ENCODE measurements around the gene PLPP4.

Gene PLPP4

GRCh38 chr10:120507175-120507574 is 50.1 kb downstream of the PLPP4 start:
- no peak for DNase-seq (ENCODE audit: low spot score)
- TF ChIP-seq CTCF (IDR thresholded peaks at IDR 0.05; ENCODE audit: extremely low read depth, insufficient read depth, missing control alignments) = no peak
- in situ Hi-C loops (cut with MboI; ENCODE audit: low pct_unique_long_range_greater_than_20kb, low sequenced_read_pairs, unreplicated experiment) = no loop called here

GRCh38 chr10:120507651-120508050 is 50.6 kb downstream of the PLPP4 start:
- TF ChIP-seq CTCF (IDR thresholded peaks at IDR 0.05; ENCODE audit: extremely low read depth, insufficient read depth, missing control alignments) = no peak
- no peak for DNase-seq (ENCODE audit: low spot score)
- in situ Hi-C loops (cut with MboI; ENCODE audit: low pct_unique_long_range_greater_than_20kb, low sequenced_read_pairs, unreplicated experiment) = no loop called here

GRCh38 chr10:120508393-120508792 is 51.4 kb downstream of the PLPP4 start:
- DNase-seq (ENCODE audit: low spot score) = no peak
- TF ChIP-seq CTCF (IDR thresholded peaks at IDR 0.05; ENCODE audit: extremely low read depth, insufficient read depth, missing control alignments) = no peak
- in situ Hi-C loops (cut with MboI; ENCODE audit: low pct_unique_long_range_greater_than_20kb, low sequenced_read_pairs, unreplicated experiment) = no loop called here

- TF ChIP-seq CTCF (IDR thresholded peaks at IDR 0.05; ENCODE audit: extremely low read depth, insufficient read depth, missing control alignments) = no peak
- DNase-seq (ENCODE audit: low spot score) = no peak
- in situ Hi-C loops (cut with MboI; ENCODE audit: low pct_unique_long_range_greater_than_20kb, low sequenced_read_pairs, unreplicated experiment) = no loop called here
Measured at GRCh38 chr10:120508966-120509365, 51.9 kb downstream of the PLPP4 start.

- TF ChIP-seq CTCF (IDR thresholded peaks at IDR 0.05; ENCODE audit: extremely low read depth, insufficient read depth, missing control alignments) = no peak
- in situ Hi-C loops (cut with MboI; ENCODE audit: low pct_unique_long_range_greater_than_20kb, low sequenced_read_pairs, unreplicated experiment) = no loop called here
- no peak for DNase-seq (ENCODE audit: low spot score)
Measured at GRCh38 chr10:120511165-120511564, 54.1 kb downstream of the PLPP4 start.

- TF ChIP-seq CTCF (IDR thresholded peaks at IDR 0.05; ENCODE audit: extremely low read depth, insufficient read depth, missing control alignments) = no peak
- DNase-seq (ENCODE audit: low spot score) = no peak
- in situ Hi-C loops (cut with MboI; ENCODE audit: low pct_unique_long_range_greater_than_20kb, low sequenced_read_pairs, unreplicated experiment) = no loop called here
Measured at GRCh38 chr10:120513307-120513796, 56.3 kb downstream of the PLPP4 start.

Measured in GM13977 (cell line).